ENCODE results near the gene GINS3.

Gene GINS3

GRCh38 chr16:58392215-58393137 is at the start of gene GINS3:
GINS3 (plus strand) TSS chr16:58392471; CDS start chr16:58392602, 131 bp downstream.
- peaks cover 0 to 3% of the 10 kb centered on the region in 2 donors for H3K27me3 ChIP-seq (ENCODE audit: control insufficient read depth in 1 of 2, insufficient read depth in 2 of 2, low read length in 2 of 2)
- H3K4me3 ChIP-seq (ENCODE audit: low read depth in 1 of 2, low read length in 2 of 2) = peak within 1 kb of the TSS; percentile 95 to 99
- no peak within 1 kb of the TSS for H3K27ac ChIP-seq (ENCODE audit: low read depth, low read length)
- peak within 1 kb of the TSS; percentile 76 to 80 for H3K9ac ChIP-seq (ENCODE audit: low read depth in 1 of 2, low read length in 2 of 2)
- no peaks in the 10 kb centered on the region for H3K9me3 ChIP-seq (ENCODE audit: control insufficient read depth in 1 of 2, low read length in 2 of 2)
- no peaks in the 10 kb centered on the region for H3K36me3 ChIP-seq (ENCODE audit: control insufficient read depth in 1 of 2, insufficient read depth in 2 of 2, low read length in 2 of 2)
- H3K4me1 ChIP-seq (ENCODE audit: control insufficient read depth in 1 of 2, insufficient read depth in 2 of 2, low read length in 2 of 2) = peaks cover 0 to 5% of the 10 kb centered on the region in 2 donors

- H3K9me3 ChIP-seq (ENCODE audit: control insufficient read depth in 1 of 2, low read length in 2 of 2) = no peaks in the 10 kb centered on the region
- H3K27me3 ChIP-seq (ENCODE audit: control insufficient read depth in 1 of 2, insufficient read depth in 2 of 2, low read length in 2 of 2) = peaks cover 10 to 12% of the 10 kb centered on the region in 2 donors
- H3K27ac ChIP-seq (ENCODE audit: low read depth, low read length) = no peak overlapping the region
- no peak overlapping the region for H3K9ac ChIP-seq (ENCODE audit: low read depth in 1 of 2, low read length in 2 of 2)
- H3K4me3 ChIP-seq (ENCODE audit: low read depth in 1 of 2, low read length in 2 of 2) = no peak overlapping the region
- H3K36me3 ChIP-seq (ENCODE audit: control insufficient read depth in 1 of 2, insufficient read depth in 2 of 2, low read length in 2 of 2) = no peaks in the 10 kb centered on the region
- no peaks in the 10 kb centered on the region for H3K4me1 ChIP-seq (ENCODE audit: control insufficient read depth in 1 of 2, insufficient read depth in 2 of 2, low read length in 2 of 2)
Observed at GRCh38 chr16:58343562-58343961, 48.7 kb upstream of the GINS3 start.

GRCh38 chr16:58345574-58346354 is 46.5 kb upstream of the GINS3 start:
- no peaks in the 10 kb centered on the region for H3K9me3 ChIP-seq (ENCODE audit: control insufficient read depth in 1 of 2, low read length in 2 of 2)
- no peaks in the 10 kb centered on the region for H3K36me3 ChIP-seq (ENCODE audit: control insufficient read depth in 1 of 2, insufficient read depth in 2 of 2, low read length in 2 of 2)
- H3K4me1 ChIP-seq (ENCODE audit: control insufficient read depth in 1 of 2, insufficient read depth in 2 of 2, low read length in 2 of 2) = no peaks in the 10 kb centered on the region

GRCh38 chr16:58346831-58347371 is 45.4 kb upstream of the GINS3 start:
- no peaks in the 10 kb centered on the region for H3K36me3 ChIP-seq (ENCODE audit: control insufficient read depth in 1 of 2, insufficient read depth in 2 of 2, low read length in 2 of 2)
- H3K4me1 ChIP-seq (ENCODE audit: control insufficient read depth in 1 of 2, insufficient read depth in 2 of 2, low read length in 2 of 2) = no peaks in the 10 kb centered on the region
- peaks cover 12 to 18% of the 10 kb centered on the region in 2 donors for H3K27me3 ChIP-seq (ENCODE audit: control insufficient read depth in 1 of 2, insufficient read depth in 2 of 2, low read length in 2 of 2)
- H3K4me3 ChIP-seq (ENCODE audit: low read depth in 1 of 2, low read length in 2 of 2) = no peak overlapping the region
- no peaks in the 10 kb centered on the region for H3K9me3 ChIP-seq (ENCODE audit: control insufficient read depth in 1 of 2, low read length in 2 of 2)
- H3K9ac ChIP-seq (ENCODE audit: low read depth in 1 of 2, low read length in 2 of 2) = no peak overlapping the region
- no peak overlapping the region for H3K27ac ChIP-seq (ENCODE audit: low read depth, low read length)

More at GRCh38 chr16:58345574-58346354, 46.5 kb upstream of the GINS3 start:
- H3K27ac ChIP-seq (ENCODE audit: low read depth, low read length) = no peak overlapping the region
- no peak overlapping the region for H3K4me3 ChIP-seq (ENCODE audit: low read depth in 1 of 2, low read length in 2 of 2)
- H3K9ac ChIP-seq (ENCODE audit: low read depth in 1 of 2, low read length in 2 of 2) = no peak overlapping the region
- peaks cover 12 to 18% of the 10 kb centered on the region in 2 donors for H3K27me3 ChIP-seq (ENCODE audit: control insufficient read depth in 1 of 2, insufficient read depth in 2 of 2, low read length in 2 of 2)

GRCh38 chr16:58348986-58349385 is 43.3 kb upstream of the GINS3 start:
- no peak overlapping the region for H3K27ac ChIP-seq (ENCODE audit: low read depth, low read length)
- no peaks in the 10 kb centered on the region for H3K9me3 ChIP-seq (ENCODE audit: control insufficient read depth in 1 of 2, low read length in 2 of 2)
- no peaks in the 10 kb centered on the region for H3K4me1 ChIP-seq (ENCODE audit: control insufficient read depth in 1 of 2, insufficient read depth in 2 of 2, low read length in 2 of 2)
- H3K27me3 ChIP-seq (ENCODE audit: control insufficient read depth in 1 of 2, insufficient read depth in 2 of 2, low read length in 2 of 2) = peaks cover 12 to 18% of the 10 kb centered on the region in 2 donors
- H3K4me3 ChIP-seq (ENCODE audit: low read depth in 1 of 2, low read length in 2 of 2) = no peak overlapping the region
- no peak overlapping the region for H3K9ac ChIP-seq (ENCODE audit: low read depth in 1 of 2, low read length in 2 of 2)
- H3K36me3 ChIP-seq (ENCODE audit: control insufficient read depth in 1 of 2, insufficient read depth in 2 of 2, low read length in 2 of 2) = no peaks in the 10 kb centered on the region

GRCh38 chr16:58352690-58353089 is 39.6 kb upstream of the GINS3 start:
- H3K27ac ChIP-seq (ENCODE audit: low read depth, low read length) = no peak overlapping the region
- no peaks in the 10 kb centered on the region for H3K9me3 ChIP-seq (ENCODE audit: control insufficient read depth in 1 of 2, low read length in 2 of 2)
- H3K4me1 ChIP-seq (ENCODE audit: control insufficient read depth in 1 of 2, insufficient read depth in 2 of 2, low read length in 2 of 2) = no peaks in the 10 kb centered on the region
- no peak overlapping the region for H3K9ac ChIP-seq (ENCODE audit: low read depth in 1 of 2, low read length in 2 of 2)
- H3K27me3 ChIP-seq (ENCODE audit: control insufficient read depth in 1 of 2, insufficient read depth in 2 of 2, low read length in 2 of 2) = peaks cover 5 to 13% of the 10 kb centered on the region in 2 donors
- no peaks in the 10 kb centered on the region for H3K36me3 ChIP-seq (ENCODE audit: control insufficient read depth in 1 of 2, insufficient read depth in 2 of 2, low read length in 2 of 2)
- H3K4me3 ChIP-seq (ENCODE audit: low read depth in 1 of 2, low read length in 2 of 2) = no peak overlapping the region

GRCh38 chr16:58360041-58360634 is 32.1 kb upstream of the GINS3 start:
- Histone ChIP-seq H3K4me1 (ENCODE audit: control insufficient read depth in 1 of 2, insufficient read depth in 2 of 2, low read length in 2 of 2) (no peaks in the 10 kb centered on the region), H3K4me3 (ENCODE audit: low read depth in 1 of 2, low read length in 2 of 2) (no peak overlapping the region), H3K9ac (ENCODE audit: low read depth in 1 of 2, low read length in 2 of 2) (no peak overlapping the region), H3K36me3 (ENCODE audit: control insufficient read depth in 1 of 2, insufficient read depth in 2 of 2, low read length in 2 of 2) (no peaks in the 10 kb centered on the region), H3K27me3 (ENCODE audit: control insufficient read depth in 1 of 2, insufficient read depth in 2 of 2, low read length in 2 of 2) (no peaks in the 10 kb centered on the region), H3K9me3 (ENCODE audit: control insufficient read depth in 1 of 2, low read length in 2 of 2) (peaks cover 8 to 9% of the 10 kb centered on the region in 2 donors), H3K27ac (ENCODE audit: low read depth, low read length) (no peak overlapping the region)

- H3K4me3 ChIP-seq (ENCODE audit: low read depth in 1 of 2, low read length in 2 of 2) = no peak overlapping the region
- no peaks in the 10 kb centered on the region for H3K27me3 ChIP-seq (ENCODE audit: control insufficient read depth in 1 of 2, insufficient read depth in 2 of 2, low read length in 2 of 2)
- H3K4me1 ChIP-seq (ENCODE audit: control insufficient read depth in 1 of 2, insufficient read depth in 2 of 2, low read length in 2 of 2) = no peaks in the 10 kb centered on the region
- H3K9ac ChIP-seq (ENCODE audit: low read depth in 1 of 2, low read length in 2 of 2) = no peak overlapping the region
- no peaks in the 10 kb centered on the region for H3K36me3 ChIP-seq (ENCODE audit: control insufficient read depth in 1 of 2, insufficient read depth in 2 of 2, low read length in 2 of 2)
- H3K9me3 ChIP-seq (ENCODE audit: control insufficient read depth in 1 of 2, low read length in 2 of 2) = peaks cover 8 to 9% of the 10 kb centered on the region in 2 donors
- H3K27ac ChIP-seq (ENCODE audit: low read depth, low read length) = no peak overlapping the region
Observed at GRCh38 chr16:58361726-58362125, 30.5 kb upstream of the GINS3 start.

GRCh38 chr16:58363746-58364393 is 28.4 kb upstream of the GINS3 start:
- peaks cover 0 to 3% of the 10 kb centered on the region in 2 donors for H3K27me3 ChIP-seq (ENCODE audit: control insufficient read depth in 1 of 2, insufficient read depth in 2 of 2, low read length in 2 of 2)
- H3K4me1 ChIP-seq (ENCODE audit: control insufficient read depth in 1 of 2, insufficient read depth in 2 of 2, low read length in 2 of 2) = no peaks in the 10 kb centered on the region
- no peak overlapping the region for H3K27ac ChIP-seq (ENCODE audit: low read depth, low read length)
- H3K36me3 ChIP-seq (ENCODE audit: control insufficient read depth in 1 of 2, insufficient read depth in 2 of 2, low read length in 2 of 2) = no peaks in the 10 kb centered on the region
- H3K9ac ChIP-seq (ENCODE audit: low read depth in 1 of 2, low read length in 2 of 2) = no peak overlapping the region
- H3K9me3 ChIP-seq (ENCODE audit: control insufficient read depth in 1 of 2, low read length in 2 of 2) = peaks cover 8 to 9% of the 10 kb centered on the region in 2 donors
- no peak overlapping the region for H3K4me3 ChIP-seq (ENCODE audit: low read depth in 1 of 2, low read length in 2 of 2)
